ENCODE results near the gene MCUB. TPM values are rescaled to one million over a fixed set of nuclear protein-coding genes. Genes with fewer than 3 reads are reported as not detected.

Gene MCUB
- total RNA-seq, 4 donors from 2014 or later = 6.5 to 18.5 (median 12.4) TPM

DNA sequence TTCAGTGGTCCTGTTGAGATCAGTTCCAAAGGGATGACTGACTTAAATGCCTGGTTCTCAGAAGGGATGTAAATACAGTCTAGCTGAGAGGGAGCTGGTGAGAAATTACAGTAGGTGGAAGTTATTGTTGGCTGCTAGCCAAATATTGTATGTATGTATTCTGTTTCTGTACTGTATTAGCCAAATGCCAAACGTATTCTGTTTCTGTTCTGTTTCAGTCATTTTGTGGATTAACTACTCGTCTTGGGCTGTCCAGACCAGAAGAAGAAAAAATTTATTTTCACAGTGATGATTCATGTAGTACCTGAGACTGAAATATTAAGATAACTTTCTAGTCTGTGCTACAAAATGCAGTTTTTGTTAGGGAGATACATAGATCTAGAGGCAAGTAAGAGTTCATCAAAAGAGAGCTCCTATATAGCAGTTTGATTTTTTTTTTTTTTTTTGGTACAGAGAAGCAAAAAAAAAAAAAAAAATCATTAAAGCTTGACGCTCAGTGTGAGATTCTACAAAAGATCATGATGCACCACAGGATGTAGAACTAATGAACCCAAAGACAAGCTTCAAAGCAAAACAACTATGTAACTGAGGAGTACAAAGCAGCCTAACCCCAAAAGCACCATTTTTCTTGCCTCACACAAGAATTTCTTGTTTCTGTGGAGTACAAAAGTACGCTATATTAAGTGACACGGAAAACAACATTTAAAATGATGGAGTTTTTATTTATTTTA lies 88.4 kb downstream of the MCUB start:
- 63 to 76% methylated on average over 5 of the region's 5 CpGs for WGBS, 2 donors
- Histone ChIP-seq H3K27ac (no peak overlapping the region), H3K36me3 (no peaks in the 10 kb centered on the region), H3K4me3 (replicated peaks in 1 of 3) (no peak overlapping the region), H3K9me3 (no peaks in the 10 kb centered on the region), H3K27me3 (no peaks in the 10 kb centered on the region), H3K4me1 (no peaks in the 10 kb centered on the region)
- intact Hi-C loops (cut with DNase I) = no loop called here
- no peak for DNase-seq
- TF ChIP-seq, protein P1, sequence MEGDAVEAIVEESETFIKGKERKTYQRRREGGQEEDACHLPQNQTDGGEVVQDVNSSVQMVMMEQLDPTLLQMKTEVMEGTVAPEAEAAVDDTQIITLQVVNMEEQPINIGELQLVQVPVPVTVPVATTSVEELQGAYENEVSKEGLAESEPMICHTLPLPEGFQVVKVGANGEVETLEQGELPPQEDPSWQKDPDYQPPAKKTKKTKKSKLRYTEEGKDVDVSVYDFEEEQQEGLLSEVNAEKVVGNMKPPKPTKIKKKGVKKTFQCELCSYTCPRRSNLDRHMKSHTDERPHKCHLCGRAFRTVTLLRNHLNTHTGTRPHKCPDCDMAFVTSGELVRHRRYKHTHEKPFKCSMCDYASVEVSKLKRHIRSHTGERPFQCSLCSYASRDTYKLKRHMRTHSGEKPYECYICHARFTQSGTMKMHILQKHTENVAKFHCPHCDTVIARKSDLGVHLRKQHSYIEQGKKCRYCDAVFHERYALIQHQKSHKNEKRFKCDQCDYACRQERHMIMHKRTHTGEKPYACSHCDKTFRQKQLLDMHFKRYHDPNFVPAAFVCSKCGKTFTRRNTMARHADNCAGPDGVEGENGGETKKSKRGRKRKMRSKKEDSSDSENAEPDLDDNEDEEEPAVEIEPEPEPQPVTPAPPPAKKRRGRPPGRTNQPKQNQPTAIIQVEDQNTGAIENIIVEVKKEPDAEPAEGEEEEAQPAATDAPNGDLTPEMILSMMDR (IDR thresholded peaks at IDR 0.05) = no peak
- no peak for TF ChIP-seq POLR2A (IDR thresholded peaks at IDR 0.05)

DNA sequence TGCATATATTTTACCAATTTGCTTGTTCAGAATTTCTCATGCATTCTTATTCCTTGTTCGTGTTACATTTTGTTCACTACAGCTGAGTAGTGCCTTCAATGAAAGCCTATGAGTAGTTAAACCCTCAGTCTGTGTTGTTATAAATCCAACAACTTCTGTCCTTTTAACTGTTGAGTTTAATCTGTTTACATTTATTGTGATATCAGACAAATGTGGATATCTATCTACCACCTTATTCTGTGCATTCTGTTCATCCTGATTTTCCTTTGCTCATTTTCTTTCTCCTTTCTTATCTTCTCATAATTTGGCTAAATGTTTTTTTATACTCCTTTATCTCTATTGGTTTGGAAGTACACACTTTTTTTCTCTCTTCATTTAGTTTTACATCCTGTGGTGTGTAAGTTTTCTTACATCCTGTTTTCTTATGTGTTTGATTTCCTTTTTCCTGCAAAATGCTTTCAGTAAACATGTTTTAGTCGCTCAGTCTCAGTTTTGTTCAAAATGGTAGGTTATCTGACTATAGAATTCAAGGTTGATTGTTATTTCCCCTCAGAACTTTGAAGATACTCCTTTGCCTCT lies 89.0 kb downstream of the MCUB start:
- Histone ChIP-seq H3K36me3 (no peaks in the 10 kb centered on the region), H3K9me3 (no peaks in the 10 kb centered on the region), H3K27ac (no peak overlapping the region), H3K4me3 (replicated peaks in 1 of 3) (no peak overlapping the region), H3K4me1 (no peaks in the 10 kb centered on the region), H3K27me3 (no peaks in the 10 kb centered on the region)
- WGBS, 2 donors = 83 to 87% methylated on average over 2 of the region's 2 CpGs
- TF ChIP-seq POLR2A (IDR thresholded peaks at IDR 0.05) = no peak
- TF ChIP-seq, protein P1 (IDR thresholded peaks at IDR 0.05) = no peak
- DNase-seq = no peak
- intact Hi-C loops (cut with DNase I) = no loop called here

DNA sequence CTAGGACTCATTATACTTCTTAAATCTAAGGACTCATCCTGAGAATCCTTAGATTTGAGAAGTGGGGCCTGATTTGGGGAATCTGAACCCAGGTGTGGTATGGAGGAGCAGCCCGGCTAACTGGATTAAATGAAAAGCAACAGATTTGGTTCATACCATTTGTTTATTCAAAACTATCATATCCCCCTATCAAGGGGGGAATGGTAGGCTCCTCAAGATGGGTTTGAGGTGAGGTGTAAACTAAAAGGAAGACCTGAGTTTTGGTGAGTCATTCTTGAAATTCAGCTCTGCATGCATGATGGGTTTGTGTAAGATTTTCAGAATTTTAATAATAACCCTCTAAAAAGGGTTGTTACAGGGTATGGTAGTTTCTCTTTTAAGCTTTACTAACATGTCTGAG lies 89.8 kb downstream of the MCUB start:
- DNase-seq = no peak
- intact Hi-C loops (cut with DNase I) = no loop called here

DNA sequence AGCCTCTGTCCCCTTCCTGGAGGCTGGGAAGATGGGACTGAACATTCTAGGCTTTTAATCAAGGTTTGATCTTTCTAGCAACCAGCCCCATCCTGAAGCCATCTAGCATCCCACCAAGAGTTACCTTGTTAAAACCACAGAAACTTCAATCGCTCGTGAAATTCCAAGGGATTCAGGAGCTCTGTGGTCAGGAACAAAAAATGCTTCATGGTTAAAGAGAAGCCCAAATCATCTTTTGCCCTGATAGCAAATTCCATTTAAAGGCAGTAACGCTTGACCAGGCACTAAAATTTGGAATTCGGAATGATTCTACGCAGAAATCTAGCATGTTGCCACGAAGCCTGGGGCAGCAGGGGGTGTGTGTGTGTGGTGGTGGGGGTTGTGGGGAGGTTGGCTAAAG lies 95.3 kb downstream of the MCUB start:
- Histone ChIP-seq H3K27ac (no peak overlapping the region), H3K4me3 (replicated peaks in 1 of 3) (no peak overlapping the region), H3K9me3 (no peaks in the 10 kb centered on the region), H3K27me3 (no peaks in the 10 kb centered on the region), H3K36me3 (no peaks in the 10 kb centered on the region), H3K4me1 (no peaks in the 10 kb centered on the region)
- WGBS, 2 donors = 57 to 62% methylated on average over 6 of the region's 6 CpGs
- no peak for DNase-seq
- TF ChIP-seq, protein P1 (IDR thresholded peaks at IDR 0.05) = no peak
- TF ChIP-seq POLR2A (IDR thresholded peaks at IDR 0.05) = no peak
- intact Hi-C loops (cut with DNase I) = no loop called here

More for the DNA sequence above, 89.8 kb downstream of the MCUB start:
- H3K4me3 ChIP-seq (replicated peaks in 1 of 3) = no peak overlapping the region
- no peak for TF ChIP-seq POLR2A (IDR thresholded peaks at IDR 0.05)
- TF ChIP-seq, protein P1 (IDR thresholded peaks at IDR 0.05) = no peak
- H3K9me3 ChIP-seq = no peaks in the 10 kb centered on the region
- H3K27me3 ChIP-seq = no peaks in the 10 kb centered on the region
- no peaks in the 10 kb centered on the region for H3K4me1 ChIP-seq
- H3K36me3 ChIP-seq = no peaks in the 10 kb centered on the region
- no peak overlapping the region for H3K27ac ChIP-seq
- 91% methylated on average over 1 of the region's 1 CpG for WGBS, 2 donors

DNA sequence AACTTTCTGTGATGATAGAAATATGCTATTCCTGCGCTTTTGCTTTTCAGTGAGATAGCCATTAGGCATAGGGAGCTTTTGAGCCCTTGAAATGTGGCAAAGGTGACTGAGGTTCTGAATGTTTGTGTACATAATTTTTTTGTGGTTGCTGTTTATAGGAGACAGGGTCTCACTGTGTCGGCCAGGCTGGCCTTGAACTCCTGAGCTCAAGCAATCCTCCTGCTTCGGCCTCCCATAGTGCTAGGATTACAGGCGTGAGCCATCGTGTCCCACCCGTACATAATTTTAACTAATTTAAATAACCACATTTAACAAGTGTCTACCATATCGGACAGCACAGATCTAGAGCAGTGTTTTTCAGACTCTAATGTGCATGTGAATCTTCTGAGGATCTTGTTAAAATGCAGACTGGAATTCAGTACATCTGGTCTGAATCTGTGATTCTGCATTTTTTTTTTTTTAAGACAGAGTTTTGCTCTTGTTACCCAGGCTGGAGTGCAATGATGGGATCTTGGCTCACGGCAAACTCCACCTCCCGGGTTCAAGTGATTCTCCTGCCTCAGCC lies 97.9 kb downstream of the MCUB start:
- Histone ChIP-seq H3K9me3 (no peaks in the 10 kb centered on the region), H3K27me3 (no peaks in the 10 kb centered on the region), H3K27ac (no peak overlapping the region), H3K4me1 (no peaks in the 10 kb centered on the region), H3K36me3 (no peaks in the 10 kb centered on the region), H3K4me3 (replicated peaks in 1 of 3) (no peak overlapping the region)
- no peak for TF ChIP-seq POLR2A (IDR thresholded peaks at IDR 0.05)
- TF ChIP-seq, protein P1 (IDR thresholded peaks at IDR 0.05) = no peak
- intact Hi-C loops (cut with DNase I) = no loop called here
- 95 to 97% methylated on average over 9 of the region's 9 CpGs for WGBS, 2 donors
- no peak for DNase-seq

Data from thyroid gland (tissue), 4 donors.